ENCODE measurements around the gene STK24.

Gene STK24

GRCh38 chr13:98450026-98450425 is 126.9 kb downstream of the STK24 start:
- CTCF ChIA-PET: interaction anchor here (0.7 to 4.3 kb wide), 8 partner anchors 9 to 594 kb away, joined by 3 to 44 read pairs (median 4); no protein-coding TSS in a partner anchor
- DNase-seq (ENCODE audit: low read depth, low spot score): no peak
- POLR2A ChIA-PET: no interaction called here

GRCh38 chr13:98449273-98449672 is 127.6 kb downstream of the STK24 start:
- DNase-seq (ENCODE audit: low read depth, low spot score): no peak
- no peak overlapping the region for H3K4me3 ChIP-seq (ENCODE audit: low read depth, low read length)
- no peak for TF ChIP-seq CTCF (IDR thresholded peaks at IDR 0.05; ENCODE audit: insufficient read depth, low read length, missing control alignments)
- ChIA-PET CTCF (interaction anchor here (0.9 to 4.3 kb wide), 4 partner anchors 19 to 593 kb away, joined by 4 to 44 read pairs (median 17); no protein-coding TSS in a partner anchor), POLR2A (interaction anchor here (0.7 kb wide), 1 partner anchor 174 kb away, joined by 3 read pairs; no protein-coding TSS in a partner anchor)

More at GRCh38 chr13:98450026-98450425, 126.9 kb downstream of the STK24 start:
- TF ChIP-seq CTCF (IDR thresholded peaks at IDR 0.05; ENCODE audit: insufficient read depth, low read length, missing control alignments): no peak
- H3K4me3 ChIP-seq (ENCODE audit: low read depth, low read length): no peak overlapping the region

GRCh38 chr13:98448642-98448928 is 128.3 kb downstream of the STK24 start:
- TF ChIP-seq CTCF (IDR thresholded peaks at IDR 0.05; ENCODE audit: insufficient read depth, low read length, missing control alignments): no peak
- CTCF ChIA-PET: interaction anchor here (0.7 to 6.9 kb wide), 10 partner anchors 9 to 395 kb away, joined by 3 to 114 read pairs (median 4); no protein-coding TSS in a partner anchor
- no peak for DNase-seq (ENCODE audit: low read depth, low spot score)
- H3K4me3 ChIP-seq (ENCODE audit: low read depth, low read length): no peak overlapping the region
- POLR2A ChIA-PET: no interaction called here

- CTCF ChIA-PET: interaction anchor here (0.5 to 6.9 kb wide), 18 partner anchors 8 to 395 kb away, joined by 3 to 114 read pairs (median 4); no protein-coding TSS in a partner anchor
- H3K4me3 ChIP-seq (ENCODE audit: low read depth, low read length): no peak overlapping the region
- POLR2A ChIA-PET: no interaction called here
- DNase-seq (ENCODE audit: low read depth, low spot score): no peak
- TF ChIP-seq CTCF (IDR thresholded peaks at IDR 0.05; ENCODE audit: insufficient read depth, low read length, missing control alignments): peak; percentile 51
Observed at GRCh38 chr13:98447881-98448641, 128.8 kb downstream of the STK24 start.

- CTCF ChIA-PET: interaction anchor here (0.5 to 6.9 kb wide), 17 partner anchors 9 to 396 kb away, joined by 3 to 114 read pairs (median 5); no protein-coding TSS in a partner anchor
- no peak for TF ChIP-seq CTCF (IDR thresholded peaks at IDR 0.05; ENCODE audit: insufficient read depth, low read length, missing control alignments)
- POLR2A ChIA-PET: no interaction called here
- no peak overlapping the region for H3K4me3 ChIP-seq (ENCODE audit: low read depth, low read length)
- DNase-seq (ENCODE audit: low read depth, low spot score): no peak
Observed at GRCh38 chr13:98447130-98447529, 129.8 kb downstream of the STK24 start.

GRCh38 chr13:98446234-98446621 is 130.7 kb downstream of the STK24 start:
- POLR2A ChIA-PET: no interaction called here

More at GRCh38 chr13:98446234-98446621, 130.7 kb downstream of the STK24 start:
- no peak overlapping the region for H3K4me3 ChIP-seq (ENCODE audit: low read depth, low read length)
- DNase-seq (ENCODE audit: low read depth, low spot score): no peak
- TF ChIP-seq CTCF (IDR thresholded peaks at IDR 0.05; ENCODE audit: insufficient read depth, low read length, missing control alignments): no peak
- CTCF ChIA-PET: interaction anchor here (0.7 to 6.9 kb wide), 27 partner anchors 9 to 413 kb away, joined by 3 to 114 read pairs (median 5); no protein-coding TSS in a partner anchor
